ENCODE results near the gene NADK2.

- TF ChIP-seq FOXP1 (CRISPR knock-in tag; IDR thresholded peaks at IDR 0.05) (no peak), ELF4 (CRISPR knock-in tag; IDR thresholded peaks at IDR 0.05) (no peak), CTCF (IDR thresholded peaks at IDR 0.05 in 2 of 3, conservative IDR thresholded peaks at IDR 0.05 in 1 of 3; ENCODE audit: insufficient read depth in 2 of 3, low read depth in 1 of 3, low read length in 3 of 3) (no peak), ATF4 (CRISPR knock-in tag; IDR thresholded peaks at IDR 0.05) (no peak), SMC3 (conservative IDR thresholded peaks at IDR 0.05; ENCODE audit: insufficient read depth, low read depth, low read length) (no peak), ZNF408 (CRISPR knock-in tag; IDR thresholded peaks at IDR 0.05; ENCODE audit: low read depth) (no peak), ZNF23 (CRISPR knock-in tag; IDR thresholded peaks at IDR 0.05) (no peak), ZNF584 (CRISPR knock-in tag; IDR thresholded peaks at IDR 0.05; ENCODE audit: low read depth) (no peak)
Measured at GRCh38 chr5:36232533-36232932, 9.2 kb downstream of the NADK2 start.

All from K562 (cell line).